GM12878 (cell line): ENCODE data around the gene SEMA3B. TPM values are rescaled to one million over a fixed set of nuclear protein-coding genes. Genes with fewer than 3 reads are reported as not detected.
A peak's percentile ranks its signal among the peaks of the same experiment; 100 is the strongest.

Source experiments
- ATAC-seq: fragments of 200-7000 bp; cut with Tn5 transposase; 3 replicates; pipeline ENCODE4 v1.9.1; 2020; ENCODE audit warnings: mild to moderate bottlenecking, moderate library complexity
- BruUV-seq: library from RNA; stranded (reverse); fragments of 400-500 nt; replicated peaks from 2 replicates; lab custom pipeline; 2021; lab: Mats Ljungman, UMichigan
- CTCF ChIA-PET: fragments of 300-600 bp; sonication (Branson Sonifier 250); formaldehyde crosslinking; extraction: SDS; loops from one replicate; lab custom pipeline; 2021; ENCODE audit warnings: inconsistent platforms; lab: Yijun Ruan, JAX
- POLR2A ChIA-PET: fragments of 350-600 bp; formaldehyde crosslinking; extraction: SDS; loops from one replicate; lab custom pipeline; 2021; ENCODE audit warnings: inconsistent platforms; lab: Charles Lee
- RAD21 ChIA-PET: fragments of 300-600 bp; sonication (Branson Sonifier 250); formaldehyde crosslinking; loops from one replicate; lab custom pipeline; 2023; ENCODE audit warnings: antibody characterized with exemption; ENCODE audit not compliant: unreplicated experiment; lab: Charles Lee
- SMC1A ChIA-PET: fragments of 300-600 bp; sonication (Branson Sonifier 250); formaldehyde crosslinking; loops from one replicate; lab custom pipeline; 2023; ENCODE audit not compliant: unreplicated experiment, uncharacterized antibody; lab: Charles Lee
- DNase-seq: peaks from one replicate; pipeline ENCODE4 v3.0.0-alpha.2; 2011; ENCODE audit warnings: low read depth, low spot score
- FAIRE-seq: peaks from 3 replicates; lab custom pipeline; 2011; peaks lifted over from hg19 to GRCh38; lab: Jason Lieb, UNC
- H2AFZ ChIP-seq: 2 replicates; pipeline ENCODE4 v1.6.0; 2011; ENCODE audit warnings: low read depth, low read length, control low read depth; ENCODE audit not compliant: control insufficient read depth
- H3K27ac ChIP-seq: 2 replicates; pipeline ENCODE4 v1.5.1; 2011; ENCODE audit warnings: control low read depth; ENCODE audit not compliant: control insufficient read depth, insufficient read depth
- H3K27me3 ChIP-seq, 2 experiments: replicated peaks in 1 of 2; 2 replicates each; pipeline versions ENCODE4 v1.6.0 to v1.6.1; 2011; ENCODE audit warnings: low read length in 1 of 2; ENCODE audit not compliant: control insufficient read depth in 2 of 2, insufficient read depth in 2 of 2
- H3K36me3 ChIP-seq, 2 experiments: 2 replicates each; pipeline ENCODE4 v1.5.1; 2011; ENCODE audit warnings: low read length in 1 of 2; ENCODE audit not compliant: control insufficient read depth in 2 of 2, insufficient read depth in 2 of 2
- H3K4me1 ChIP-seq: 2 replicates; pipeline ENCODE4 v1.6.1; 2011; ENCODE audit warnings: mild to moderate bottlenecking, low read length, moderate library complexity, mixed read lengths; ENCODE audit not compliant: control insufficient read depth, insufficient read depth
- H3K4me2 ChIP-seq: 2 replicates; pipeline ENCODE4 v1.6.0; 2011; ENCODE audit warnings: control low read depth; ENCODE audit not compliant: control insufficient read depth, insufficient read depth
- H3K4me3 ChIP-seq: fragments of 200-600 bp; sonication (generic); 2 replicates; pipeline ENCODE4 v1.5.1; 2016
- H3K79me2 ChIP-seq: 2 replicates; pipeline ENCODE4 v1.6.0; 2011; ENCODE audit warnings: low read length; ENCODE audit not compliant: control insufficient read depth, insufficient read depth
- H3K9ac ChIP-seq: 2 replicates; pipeline ENCODE4 v1.8.0; 2011; ENCODE audit warnings: low read length, control low read depth, mixed read lengths; ENCODE audit not compliant: control insufficient read depth, insufficient read depth
- H3K9me3 ChIP-seq: replicated peaks from 3 replicates; pipeline ENCODE4 v1.5.1; 2011; ENCODE audit warnings: mild to moderate bottlenecking, low read length; ENCODE audit not compliant: control insufficient read depth, insufficient read depth
- H4K20me1 ChIP-seq: 2 replicates; pipeline ENCODE4 v1.6.0; 2011; ENCODE audit not compliant: control insufficient read depth, insufficient read depth
- BCL11A ChIP-seq: IDR thresholded peaks from 2 replicates; pipeline ENCODE4 v1.6.1; 2011; ENCODE audit warnings: low read depth, low read length
- CBX3 ChIP-seq: fragments of 200-600 bp; sonication (generic); IDR thresholded peaks from 2 replicates; pipeline ENCODE4 v1.6.1; 2016; ENCODE audit warnings: low read depth, borderline replicate concordance
- CBX5 ChIP-seq: sonication (generic); IDR thresholded peaks from 2 replicates; pipeline ENCODE4 v1.6.1; 2016; ENCODE audit warnings: low read depth, moderate library complexity, mild to moderate bottlenecking, inconsistent platforms
- CHD2 ChIP-seq: IDR thresholded peaks from 2 replicates; pipeline ENCODE4 v1.6.1; 2011; ENCODE audit warnings: low read depth, low read length, improper control_type of control experiment, borderline replicate concordance
- CHD4 ChIP-seq: fragments of 200-600 bp; sonication (generic); IDR thresholded peaks from 2 replicates; pipeline ENCODE4 v1.6.1; 2016; ENCODE audit warnings: mild to moderate bottlenecking
- DPF2 ChIP-seq: fragments of 450-650 bp; IDR thresholded peaks from 2 replicates; pipeline ENCODE4 v1.6.1; 2017; ENCODE audit warnings: mild to moderate bottlenecking
- GABPA ChIP-seq: IDR thresholded peaks from 2 replicates; pipeline ENCODE4 v1.6.1; 2014; ENCODE audit warnings: antibody characterized with exemption, low read depth, mild to moderate bottlenecking, inconsistent platforms
- HCFC1 ChIP-seq: fragments of 150-350 bp; IDR thresholded peaks from 2 replicates; pipeline ENCODE4 v1.6.1; 2014; ENCODE audit warnings: low read length
- HDGF ChIP-seq: fragments of 450-650 bp; IDR thresholded peaks from 2 replicates; pipeline ENCODE4 v1.6.1; 2016; ENCODE audit warnings: antibody characterized with exemption
- JUNB ChIP-seq: IDR thresholded peaks from 2 replicates; pipeline ENCODE4 v1.6.1; 2016; ENCODE audit warnings: antibody characterized with exemption, mild to moderate bottlenecking
- MTA2 ChIP-seq: fragments of 450-650 bp; IDR thresholded peaks from 2 replicates; pipeline ENCODE4 v1.6.1; 2016; ENCODE audit warnings: low read depth, mild to moderate bottlenecking, moderate library complexity
- NFXL1 ChIP-seq: fragments of 450-650 bp; IDR thresholded peaks from 2 replicates; pipeline ENCODE4 v1.6.1; 2017; ENCODE audit warnings: antibody characterized with exemption, mild to moderate bottlenecking, borderline replicate concordance
- REST ChIP-seq: IDR thresholded peaks from 2 replicates; pipeline ENCODE4 v1.6.1; 2012; ENCODE audit warnings: mild to moderate bottlenecking, low read depth, low read length
- RFX5 ChIP-seq: IDR thresholded peaks from 2 replicates; pipeline ENCODE4 v1.6.1; 2011; ENCODE audit warnings: low read depth, low read length, improper control_type of control experiment
- SMAD1 ChIP-seq: fragments of 450-650 bp; IDR thresholded peaks from 2 replicates; pipeline ENCODE4 v1.6.1; 2018; ENCODE audit warnings: mild to moderate bottlenecking, low read depth; ENCODE audit not compliant: partially characterized antibody
- SPI1 ChIP-seq: IDR thresholded peaks from 2 replicates; pipeline ENCODE4 v1.6.1; 2011; ENCODE audit warnings: low read depth, mild to moderate bottlenecking, low read length, moderate library complexity, borderline replicate concordance; ENCODE audit not compliant: insufficient read depth
- STAT1 ChIP-seq: fragments of 450-650 bp; conservative IDR thresholded peaks from 2 replicates; pipeline ENCODE4 v1.6.1; 2014; ENCODE audit warnings: antibody characterized with exemption, mild to moderate bottlenecking
- TCF3 ChIP-seq: IDR thresholded peaks from 2 replicates; pipeline ENCODE4 v1.6.1; 2012; ENCODE audit warnings: low read depth, mild to moderate bottlenecking, low read length, borderline replicate concordance; ENCODE audit not compliant: insufficient read depth
- ZBED1 ChIP-seq: IDR thresholded peaks from 2 replicates; pipeline ENCODE4 v1.6.1; 2016; ENCODE audit warnings: borderline replicate concordance
- ZNF217 ChIP-seq: fragments of 450-650 bp; IDR thresholded peaks from 2 replicates; pipeline ENCODE4 v1.6.1; 2017; ENCODE audit warnings: antibody characterized with exemption, mild to moderate bottlenecking
- ZNF384 ChIP-seq: IDR thresholded peaks from 2 replicates; pipeline ENCODE4 v1.6.1; 2012; ENCODE audit warnings: low read depth, mild to moderate bottlenecking, low read length, improper control_type of control experiment, borderline replicate concordance
- WGBS: methylation state at CpG from one replicate; pipeline ENCODE4 v1.1.6; 2016; ENCODE audit warnings: low lambda C conversion rate; ENCODE audit not compliant: insufficient replicate concordance, insufficient coverage; ENCODE audit errors: missing lambda C conversion rate; 5-methylcytosine and 5-hydroxymethylcytosine counted together
- in situ Hi-C: fragments of 300-500 bp; cut with MboI; formaldehyde crosslinking; loops from 9 replicates; pipeline ENCODE4 v1.14.3; 2018; ENCODE audit warnings: mixed read lengths
- intact Hi-C: fragments of 100-400 bp; cut with micrococcal nuclease; formaldehyde crosslinking; loops from one replicate; pipeline ENCODE4 v1.14.2; 2022; ENCODE audit not compliant: unreplicated experiment
- polyA plus RNA-seq, 11 experiments: library from polyadenylated mRNA; depleted of rRNA in 4 of 11; unstranded in 6 of 11; stranded (reverse) in 5 of 11; fragments of >200 nt; fragmentation: Nextera tagmentation in 4 of 11; fragmentation: Illumina TruSeq in 1 of 11; extraction: Ambion mirVana in 4 of 11; extraction: Trizol in 1 of 11; gene quantifications; 1 replicate in 1 of 11; 2 replicates in 10 of 11; pipeline versions ENCODE4 v1.2.1 to v1.2.3, GENCODE V29; 2011 to 2016; ENCODE audit warnings: inconsistent platforms in 2 of 11, missing spikeins in 2 of 11, low read depth in 1 of 11
- total RNA-seq, 4 experiments: library from RNA; depleted of rRNA in 3 of 4; stranded (reverse); fragments of >200 nt in 3 of 4; fragmentation: Illumina TruSeq in 1 of 4; extraction: Trizol in 1 of 4; gene quantifications; 2 replicates each; pipeline versions ENCODE4 v1.2.1 to v1.2.3, GENCODE V29; 2013 to 2021
- TF ChIP-seq, protein P1 (sequence below): IDR thresholded peaks from 2 replicates; pipeline ENCODE4 v1.6.1; 2012; ENCODE audit warnings: low read depth, low read length, improper control_type of control experiment

Gene SEMA3B
- total and polyA plus RNA-seq, 10 of the 15 experiments (the other 5 are each of a cell fraction or from before 2014, with no cell fraction given) = 0.06 to 0.59 (median 0.14) TPM; not detected in 2

DNA sequence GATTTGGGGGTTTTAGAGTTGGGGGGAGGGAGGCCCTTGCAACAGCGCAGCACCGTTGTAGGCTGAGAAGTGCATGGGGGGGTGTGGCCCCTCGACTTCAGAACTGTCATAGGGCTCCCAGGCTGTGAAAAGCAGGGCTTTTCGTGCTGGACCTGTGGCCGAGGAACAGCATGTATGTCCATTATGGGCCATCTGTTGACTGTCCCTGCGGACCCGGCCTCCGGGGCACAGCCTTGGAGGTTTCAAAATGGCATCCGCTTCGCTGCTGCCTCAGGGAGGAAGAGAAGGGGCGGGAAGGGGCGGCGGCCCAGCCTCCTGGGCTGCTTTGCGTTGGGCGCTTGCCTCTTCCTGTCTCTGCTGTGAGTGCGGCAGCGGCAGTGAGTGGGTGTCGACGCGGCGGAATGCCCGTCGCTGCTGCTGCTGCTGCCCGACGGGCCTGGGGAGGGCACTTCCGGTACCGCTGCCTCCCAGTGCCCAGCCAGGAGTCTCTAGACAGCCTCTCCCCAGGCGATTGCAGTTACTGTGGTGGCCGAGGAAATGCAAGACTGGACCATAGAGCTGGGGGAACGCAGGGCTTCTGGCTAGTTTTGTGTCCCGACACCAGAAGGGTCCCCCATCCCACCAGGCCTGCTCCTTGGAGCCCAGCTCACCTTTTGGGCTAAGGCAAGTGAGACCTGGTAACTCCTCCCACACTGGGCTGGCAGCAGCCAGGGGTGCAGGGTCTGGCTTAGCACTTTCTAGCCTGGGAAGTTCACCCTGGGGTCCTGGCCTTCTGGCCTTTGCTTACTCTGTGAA, 31.0 kb upstream of the SEMA3B start:
- intact Hi-C loops (loop anchor here (5.0 kb wide), 1 partner anchor 99 kb away; no protein-coding TSS in a partner anchor), in situ Hi-C loops (no loop called here)
- under 1% methylated on average over 31 of the region's 31 CpGs for WGBS
- Histone ChIP-seq H3K36me3 (no peaks in the 10 kb centered on the region; a peak in 1 of 4 replicates), H2AFZ (peak overlapping the region; percentile 48; the same call in 1 of the 2 replicates), H3K9ac (peak overlapping the region; percentile 90), H4K20me1 (peaks cover 9% of the 10 kb centered on the region; the same call in 1 of the 2 replicates), H3K4me1 (peaks cover 35% of the 10 kb centered on the region), H3K27ac (peak overlapping the region; percentile 91), H3K4me2 (peak overlapping the region; percentile 65), H3K4me3 (peak overlapping the region; percentile 100), H3K79me2 (peaks cover 66% of the 10 kb centered on the region), H3K27me3 (no peaks in the 10 kb centered on the region), H3K9me3 (no peaks in the 10 kb centered on the region)
- ChIA-PET CTCF (interaction anchor here (0.6 to 3.9 kb wide), 3 partner anchors 9 to 316 kb away, joined by 3 to 27 read pairs (median 19); no protein-coding TSS in a partner anchor), RAD21 (interaction anchor here (0.6 to 2.4 kb wide), 3 partner anchors 9 kb away, joined by 3 to 19 read pairs (median 7); no protein-coding TSS in a partner anchor), SMC1A (interaction anchor here (0.9 kb wide), 2 partner anchors 8 to 9 kb away, joined by 4 read pairs; no protein-coding TSS in a partner anchor), POLR2A (interaction anchor here (0.5 to 4.0 kb wide), 7 partner anchors 9 to 1158 kb away, joined by 4 to 38 read pairs (median 5); no protein-coding TSS in a partner anchor)
- peak; percentile 98 for FAIRE-seq
- ATAC-seq = peak; percentile 71
- peak; percentile 50 for DNase-seq
- BruUV-seq = no TSS peak
- TF ChIP-seq DPF2 (0 out of 2 replicates have a peak, but pooled peaks have one; percentile 41), JUNB (no peak), SMAD1 (no peak), GABPA (peak; percentile 72; the same call in 1 of the 2 replicates), HCFC1 (no peak), ZNF384 (no peak), CHD4 (no peak), ZNF217 (no peak), MTA2 (no peak), BCL11A (no peak), ZBED1 (no peak), SPI1 (peak; percentile 56; the same call in 1 of the 2 replicates), RFX5 (no peak; the same call in 1 of the 2 replicates), NFXL1 (no peak), TCF3 (no peak), HDGF (peak; percentile 67; the same call in 1 of the 2 replicates), REST (no peak), CBX3 (no peak), CBX5 (no peak), CHD2 (no peak; the same call in 1 of the 2 replicates), STAT1 (no peak)
- TF ChIP-seq, protein P1, sequence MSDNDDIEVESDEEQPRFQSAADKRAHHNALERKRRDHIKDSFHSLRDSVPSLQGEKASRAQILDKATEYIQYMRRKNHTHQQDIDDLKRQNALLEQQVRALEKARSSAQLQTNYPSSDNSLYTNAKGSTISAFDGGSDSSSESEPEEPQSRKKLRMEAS = peak; percentile 28; the same call in 1 of the 2 replicates
